GM12891 (cell line): ENCODE measurements around the gene ARFGEF2.

Experiments
- DNase-seq: peaks from one replicate; pipeline ENCODE4 v3.0.0; 2011; ENCODE audit warnings: low spot score; ENCODE audit not compliant: insufficient read length
- FAIRE-seq: peaks from 2 replicates; lab custom pipeline; 2011; peaks lifted over from hg19 to GRCh38; lab: Jason Lieb, UNC
- PAX5 ChIP-seq: IDR thresholded peaks from 2 replicates; pipeline ENCODE4 v1.6.1; 2011; ENCODE audit warnings: low read length, moderate library complexity, mild to moderate bottlenecking; ENCODE audit not compliant: insufficient read depth, severe bottlenecking
- POLR2A ChIP-seq: IDR thresholded peaks from 2 replicates; pipeline ENCODE4 v1.6.1; 2011; ENCODE audit warnings: low read depth, low read length, control low read depth
- POLR2AphosphoS5 ChIP-seq: IDR thresholded peaks from 2 replicates; pipeline ENCODE4 v1.6.1; 2011; ENCODE audit warnings: low read depth, low read length, control low read depth
- POU2F2 ChIP-seq: IDR thresholded peaks from 2 replicates; pipeline ENCODE4 v1.6.1; 2011; ENCODE audit warnings: low read depth, mild to moderate bottlenecking, control low read depth, low read length, moderate library complexity
- SPI1 ChIP-seq: IDR thresholded peaks from 2 replicates; pipeline ENCODE4 v1.6.1; 2011; ENCODE audit warnings: low read depth, low read length, control low read depth
- TAF1 ChIP-seq: IDR thresholded peaks from 2 replicates; pipeline ENCODE4 v1.6.1; 2011; ENCODE audit warnings: low read depth, low read length, control low read depth

ARFGEF2 gene

DNA sequence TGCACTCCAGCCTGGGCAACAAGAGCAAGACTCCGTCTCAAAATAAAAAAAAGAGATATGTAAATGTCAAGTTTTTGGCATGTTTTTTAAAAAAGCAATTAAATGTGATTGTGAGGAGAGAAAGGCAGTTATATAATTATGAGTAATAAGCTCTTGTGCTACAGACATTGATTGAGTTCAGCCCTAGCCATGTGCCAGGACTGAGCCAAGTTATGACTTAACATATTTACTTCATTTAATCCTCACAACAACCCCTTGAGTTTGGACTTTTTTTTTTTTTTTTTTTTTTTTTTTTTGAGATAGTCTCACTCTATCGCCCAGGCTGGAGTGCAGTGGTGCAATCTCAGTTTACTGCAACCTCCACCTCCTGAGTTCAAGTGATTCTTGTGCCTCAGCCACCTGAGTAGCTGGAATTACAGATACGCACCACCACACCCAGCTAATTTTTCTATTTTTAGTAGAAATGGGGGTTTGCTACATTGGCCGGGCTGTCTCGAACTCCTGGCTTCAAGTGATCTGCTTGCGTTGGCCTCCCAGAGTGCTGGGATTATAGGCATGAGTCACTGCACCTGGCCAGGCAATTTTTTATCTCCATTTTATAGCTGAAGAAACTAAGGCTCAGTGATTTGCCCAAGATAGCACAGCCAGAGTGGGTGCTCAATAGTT is 109.6 kb downstream of the ARFGEF2 start:
- TF ChIP-seq POLR2AphosphoS5 = no peak
- no peak for TF ChIP-seq PAX5
- TF ChIP-seq SPI1 = no peak
- no peak for TF ChIP-seq TAF1
- TF ChIP-seq POLR2A = no peak
- TF ChIP-seq POU2F2 = no peak
- DNase-seq = no peak
- no peak for FAIRE-seq

DNA sequence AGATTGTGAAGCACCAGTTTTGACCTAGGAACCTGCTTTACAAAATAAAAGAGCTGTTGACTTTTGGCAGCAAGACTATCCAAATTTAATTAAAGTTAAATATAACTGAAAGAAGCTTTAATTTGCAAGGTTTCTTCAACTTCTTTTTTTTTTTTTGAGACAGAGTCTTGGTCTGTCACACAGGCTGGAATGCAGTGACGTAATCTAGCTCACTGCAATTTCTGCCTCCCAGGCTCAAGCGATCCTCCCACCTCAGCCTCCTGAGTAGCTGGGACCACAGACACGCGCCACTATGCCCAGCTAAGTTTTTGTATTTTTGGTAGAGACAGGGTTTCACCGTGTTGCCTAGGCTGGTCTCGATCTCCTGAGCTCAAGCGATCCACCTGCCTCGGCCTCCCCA is 110.9 kb downstream of the ARFGEF2 start:
- no peak for FAIRE-seq
- no peak for TF ChIP-seq PAX5
- no peak for TF ChIP-seq POLR2A
- TF ChIP-seq TAF1 = no peak
- no peak for TF ChIP-seq POLR2AphosphoS5
- TF ChIP-seq SPI1 = no peak
- TF ChIP-seq POU2F2 = no peak
- no peak for DNase-seq

DNA sequence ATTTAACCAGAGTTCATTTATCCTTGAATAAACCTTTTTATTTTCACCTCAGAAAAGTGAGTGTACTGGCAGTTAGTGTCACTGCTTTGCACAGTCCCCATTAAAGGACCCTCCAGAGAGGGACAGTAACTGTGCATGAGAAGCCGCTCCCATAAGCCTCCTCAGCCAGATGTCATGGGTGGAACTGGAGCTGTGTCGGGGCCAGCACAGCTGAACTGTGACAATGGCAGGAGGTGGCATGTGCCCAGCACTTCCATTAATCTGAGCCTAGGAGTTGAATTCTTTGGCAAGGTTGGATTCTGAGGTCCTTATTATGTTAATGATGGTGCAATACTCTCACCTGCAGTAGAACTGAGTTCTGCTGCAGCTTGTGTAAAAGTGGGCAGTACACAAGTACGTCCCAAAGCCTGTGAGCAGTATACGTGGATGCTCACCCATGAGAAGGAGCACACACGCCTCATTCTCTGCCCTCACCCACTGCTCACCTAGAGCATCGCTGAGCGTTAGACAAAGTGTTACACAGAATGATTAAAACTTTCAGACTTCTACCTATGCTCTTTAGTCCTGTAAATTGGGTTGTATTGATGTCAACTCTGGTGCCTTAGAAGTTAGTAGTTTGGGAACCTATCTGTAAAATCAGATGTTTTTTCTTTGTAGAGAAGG is 112.7 kb downstream of the ARFGEF2 start:
- FAIRE-seq = no peak

DNA sequence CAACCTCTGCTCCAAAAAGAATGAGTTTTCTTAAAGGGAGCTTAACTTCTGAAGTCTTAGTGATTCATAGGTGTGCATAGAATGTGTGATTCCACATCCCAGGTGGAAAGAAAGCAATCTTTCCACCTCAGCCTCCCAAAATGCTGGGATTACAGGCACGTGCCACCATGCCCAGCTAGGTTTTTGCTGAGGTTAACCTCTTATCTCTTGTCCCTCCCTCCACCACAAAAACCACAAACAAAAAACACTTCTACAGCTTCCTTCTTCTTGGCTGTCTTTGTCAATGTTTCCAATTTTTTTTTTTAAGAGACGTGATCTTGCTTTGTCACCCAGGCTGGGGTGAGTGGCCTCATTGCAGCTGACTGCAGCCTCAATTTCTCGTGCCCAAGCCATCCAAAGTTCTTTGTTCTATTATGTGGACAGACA is 116.5 kb downstream of the ARFGEF2 start:
- peak; percentile 20 for FAIRE-seq
- DNase-seq = no peak
- TF ChIP-seq SPI1 (no peak), POU2F2 (no peak), TAF1 (no peak), POLR2A (no peak), POLR2AphosphoS5 (no peak), PAX5 (no peak)

More for the DNA sequence above, 112.7 kb downstream of the ARFGEF2 start:
- TF ChIP-seq POU2F2 = no peak
- TF ChIP-seq POLR2AphosphoS5 = no peak
- DNase-seq = no peak

DNA sequence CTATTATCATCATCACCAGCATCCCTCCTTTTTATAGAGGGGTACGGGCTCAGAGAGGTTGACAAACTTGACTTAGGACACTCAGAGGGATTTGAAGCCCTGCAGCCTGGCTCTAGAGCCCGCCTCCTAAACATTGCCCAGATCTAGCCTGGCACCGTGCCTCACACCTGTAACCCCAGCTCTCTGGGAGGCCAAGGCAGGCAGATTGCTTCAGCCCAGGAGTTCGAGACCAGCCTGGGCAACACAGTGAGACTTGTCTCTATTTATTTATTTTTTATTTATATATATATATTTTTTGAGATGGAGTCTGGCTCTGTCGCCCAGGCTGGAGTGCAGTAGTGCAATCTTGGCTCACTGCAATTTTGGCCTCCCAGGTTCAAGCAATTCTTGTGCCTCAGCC is 118.3 kb downstream of the ARFGEF2 start:
- no peak for FAIRE-seq

DNA sequence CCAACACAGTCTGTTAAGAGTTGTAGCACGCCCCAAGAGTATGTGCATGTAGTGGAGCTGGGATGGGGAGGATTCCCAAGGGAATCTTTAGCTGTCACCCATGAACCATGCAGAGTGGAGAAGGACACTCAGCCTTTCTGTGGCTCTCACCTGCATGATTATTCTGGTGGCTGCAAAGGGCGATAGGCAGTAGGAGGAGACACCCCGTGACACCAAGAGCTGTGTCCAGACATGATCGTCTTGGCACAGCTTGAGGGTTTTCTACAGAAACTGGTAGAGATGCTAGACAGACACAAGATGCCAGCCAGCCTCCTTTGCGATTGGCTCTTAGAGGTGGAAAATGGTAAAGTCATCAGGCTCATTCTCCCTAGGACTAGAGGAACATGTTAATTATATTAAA is 121.5 kb downstream of the ARFGEF2 start:
- FAIRE-seq (no peak), DNase-seq (no peak)
- no peak for TF ChIP-seq TAF1
- no peak for TF ChIP-seq SPI1
- no peak for TF ChIP-seq POLR2A
- no peak for TF ChIP-seq POU2F2
- no peak for TF ChIP-seq POLR2AphosphoS5
- TF ChIP-seq PAX5 = no peak

More for the DNA sequence above, 118.3 kb downstream of the ARFGEF2 start:
- TF ChIP-seq SPI1 = no peak
- TF ChIP-seq PAX5 = no peak
- no peak for TF ChIP-seq POU2F2
- no peak for TF ChIP-seq POLR2AphosphoS5
- no peak for TF ChIP-seq POLR2A
- TF ChIP-seq TAF1 = no peak
- no peak for DNase-seq

DNA sequence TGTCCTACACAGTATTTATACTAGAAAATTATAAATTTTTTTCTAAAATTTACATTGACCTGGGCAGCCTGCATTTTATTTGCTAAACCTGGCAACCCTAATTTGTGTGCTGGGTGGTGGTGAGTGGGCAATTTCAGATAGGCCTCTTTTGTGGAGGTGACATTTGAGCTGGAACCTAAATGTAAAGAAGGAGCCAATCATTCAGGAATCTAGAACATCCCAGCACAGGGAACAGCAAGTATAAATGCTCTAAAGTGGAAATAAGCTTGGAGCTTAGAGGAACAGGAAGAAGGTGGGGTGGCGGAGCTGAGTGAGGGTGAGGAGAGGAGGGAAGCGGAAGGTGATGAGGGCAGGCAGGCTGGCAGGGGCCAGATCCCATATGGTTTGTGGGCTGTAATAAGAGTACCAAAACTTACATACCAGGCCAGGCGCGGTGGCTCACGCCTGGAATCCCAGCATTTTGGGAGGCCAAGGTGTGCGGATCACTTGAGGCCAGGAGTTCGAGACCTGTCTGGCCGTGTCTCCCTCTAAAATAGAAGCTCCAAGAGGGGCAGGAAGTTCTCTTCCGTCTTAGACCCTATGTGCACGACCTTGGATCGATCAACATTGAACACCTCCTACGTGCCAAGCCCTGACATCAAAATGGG is 124.1 kb downstream of the ARFGEF2 start:
- TF ChIP-seq SPI1 (no peak), PAX5 (no peak), TAF1 (no peak), POLR2A (no peak), POLR2AphosphoS5 (no peak), POU2F2 (no peak)
- DNase-seq = no peak
- no peak for FAIRE-seq

DNA sequence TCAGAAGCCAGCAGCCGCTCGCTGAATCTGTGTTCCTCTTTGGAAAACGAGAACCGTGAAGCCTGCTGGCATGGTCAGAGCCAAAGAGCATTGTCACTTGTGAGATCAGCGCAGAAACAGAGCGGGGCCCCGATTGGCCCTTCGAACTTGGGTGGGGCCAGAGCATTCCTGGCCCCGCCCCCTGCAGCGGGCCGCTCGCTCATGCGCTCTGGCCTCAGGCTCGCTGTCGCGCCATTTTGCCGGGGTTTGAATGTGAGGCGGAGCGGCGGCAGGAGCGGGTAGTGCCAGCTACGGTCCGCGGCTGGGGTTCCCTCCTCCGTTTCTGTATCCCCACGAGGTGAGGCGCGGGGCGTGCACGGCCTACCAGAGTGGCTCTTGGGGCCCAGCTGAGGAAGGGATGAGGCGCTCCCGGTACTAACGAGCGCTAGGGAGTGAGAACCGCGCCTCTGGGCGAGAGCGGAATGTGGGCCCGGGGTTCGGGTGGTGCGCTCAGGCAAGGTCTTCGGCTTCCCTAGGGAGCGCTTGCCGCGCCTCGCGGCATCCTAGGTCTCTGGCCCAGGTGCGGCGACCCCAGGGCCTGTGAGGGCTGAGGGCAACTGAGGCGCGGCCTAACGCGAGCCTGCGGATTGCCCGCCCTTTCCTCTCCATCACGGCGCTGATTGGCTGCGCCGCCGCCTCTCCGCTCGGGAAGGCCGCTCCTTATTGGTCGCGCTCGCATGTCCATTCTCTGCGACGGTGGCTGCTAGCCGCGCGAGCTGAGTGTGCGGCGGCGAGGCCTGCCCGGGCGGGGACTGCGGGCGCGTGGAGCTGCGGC is 124.8 kb downstream of the ARFGEF2 start, which contains the start of gene CSE1L:
CSE1L (plus strand) TSS at position 226 of the 814 bp plus-strand sequence. CDS start 12,152 bp downstream, outside the sequence.
- TF ChIP-seq POLR2A = peak; percentile 60
- no peak for TF ChIP-seq PAX5
- TF ChIP-seq TAF1 = peak; percentile 76
- TF ChIP-seq POLR2AphosphoS5 = peak; percentile 85
- TF ChIP-seq SPI1 = peak; percentile 74
- no peak for TF ChIP-seq POU2F2
- peak; percentile 98 for FAIRE-seq

More for the DNA sequence above, 124.8 kb downstream of the ARFGEF2 start, which contains the start of gene CSE1L:
- DNase-seq = peak; percentile 79
